HL-60/S4 treated with retinoic acid at 250 ng/mL for 4 days and 3 days (cell line): ENCODE measurements around the gene TP73.
"Not testable (repeated sequence)": the region's sequence is repeated elsewhere in the genome, so short reads cannot be mapped to it uniquely, and the experiment has no call there.

Experiments
- in situ Hi-C: fragments of 300-500 bp; cut with MboI; formaldehyde crosslinking; loops from 2 replicates; pipeline ENCODE4 v1.7.0; 2022; ENCODE audit warnings: low sequenced_read_pairs

TP73 gene

DNA sequence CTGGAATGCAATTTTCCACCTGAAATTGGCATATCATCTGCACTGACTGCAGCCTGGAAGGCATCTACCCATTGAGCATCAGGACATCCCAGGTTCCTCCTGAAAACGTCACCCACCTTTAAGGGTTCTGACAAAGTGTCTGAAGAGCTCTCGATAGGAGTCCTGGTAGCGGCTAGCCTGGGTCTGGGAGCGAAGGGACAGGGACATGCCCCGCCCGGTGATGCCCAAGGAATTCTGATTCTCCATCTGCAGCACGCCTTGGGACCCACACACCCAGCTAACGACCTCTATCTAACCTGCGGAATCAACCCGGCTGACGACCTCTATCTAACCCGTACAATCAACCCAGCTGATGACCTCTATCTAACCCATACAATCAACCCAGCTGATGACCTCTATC lies 86.6 kb downstream of the TP73 start:
- in situ Hi-C loops, result no loop called here

DNA sequence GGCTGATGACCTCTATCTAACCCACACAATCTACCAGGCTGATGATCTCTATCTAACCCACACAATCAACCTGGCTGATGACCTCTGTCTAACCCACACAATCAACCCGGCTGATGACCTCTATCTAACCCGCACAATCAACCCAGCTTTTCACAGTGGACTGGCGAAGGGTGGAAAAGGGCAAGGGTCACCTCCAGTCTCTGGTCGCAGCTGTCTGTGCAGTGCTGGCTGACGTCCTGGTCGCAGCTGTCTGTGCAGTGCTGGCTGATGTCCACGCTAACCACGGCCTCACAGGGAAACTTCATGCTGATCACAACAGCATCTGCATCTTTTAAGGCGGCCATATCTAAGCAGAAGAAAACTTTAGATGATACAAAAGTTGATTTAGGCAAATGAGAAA lies 87.7 kb downstream of the TP73 start:
- in situ Hi-C loops, result no loop called here

DNA sequence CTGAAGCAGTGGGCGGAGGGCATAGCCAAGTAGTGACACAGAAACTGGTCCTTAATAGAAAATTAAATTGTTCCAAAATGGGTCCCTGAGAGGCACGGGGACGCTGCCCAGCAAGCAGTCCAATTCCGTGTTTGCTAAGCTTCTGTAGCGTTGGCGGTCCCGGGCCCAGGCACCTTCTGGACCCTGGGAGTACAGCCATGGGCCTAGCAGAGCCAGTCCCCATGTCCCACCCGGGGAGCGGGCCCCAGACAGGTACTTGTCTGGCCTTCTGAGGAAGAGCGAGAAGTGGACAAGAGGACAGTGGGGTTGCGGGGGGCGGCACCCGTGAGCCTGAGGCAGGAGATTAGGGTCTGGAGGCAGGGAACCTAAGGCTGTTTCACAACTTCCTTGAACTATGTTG lies 88.4 kb downstream of the TP73 start:
- in situ Hi-C loops, result no loop called here

GRCh38 chr1:3741566-3742438 lies 89.5 kb downstream of the TP73 start:
- in situ Hi-C loops, result no loop called here

- in situ Hi-C loops, result no loop called here
These were observed 90.4 kb downstream of the TP73 start for GRCh38 chr1:3742439-3743298.

DNA sequence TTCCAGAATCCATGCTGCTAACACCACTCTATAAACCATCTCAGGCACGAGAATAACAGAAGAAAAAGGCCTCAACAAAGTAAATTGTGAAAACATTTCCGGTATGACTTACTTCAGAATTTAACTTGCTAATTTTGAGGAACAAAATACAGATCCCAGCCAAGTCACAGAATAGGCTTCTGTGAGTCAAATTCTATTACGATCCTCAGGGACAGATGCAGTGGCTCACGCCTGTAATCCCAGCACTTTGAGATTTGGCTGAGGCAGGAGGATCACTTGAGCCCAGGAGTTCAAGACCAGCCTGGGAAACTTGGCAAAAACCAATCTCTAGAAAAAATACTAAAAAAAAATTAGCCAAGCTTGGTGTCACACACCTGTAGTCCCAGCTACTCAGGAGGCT lies 91.1 kb downstream of the TP73 start:
- in situ Hi-C loops, result no loop called here

- in situ Hi-C loops, result no loop called here
These were observed 91.5 kb downstream of the TP73 start for GRCh38 chr1:3743826-3744225.

GRCh38 chr1:3744646-3745045 lies 92.3 kb downstream of the TP73 start:
- in situ Hi-C loops, result no loop called here

- in situ Hi-C loops, result no loop called here
These were observed 92.8 kb downstream of the TP73 start for GRCh38 chr1:3745071-3745470.

DNA sequence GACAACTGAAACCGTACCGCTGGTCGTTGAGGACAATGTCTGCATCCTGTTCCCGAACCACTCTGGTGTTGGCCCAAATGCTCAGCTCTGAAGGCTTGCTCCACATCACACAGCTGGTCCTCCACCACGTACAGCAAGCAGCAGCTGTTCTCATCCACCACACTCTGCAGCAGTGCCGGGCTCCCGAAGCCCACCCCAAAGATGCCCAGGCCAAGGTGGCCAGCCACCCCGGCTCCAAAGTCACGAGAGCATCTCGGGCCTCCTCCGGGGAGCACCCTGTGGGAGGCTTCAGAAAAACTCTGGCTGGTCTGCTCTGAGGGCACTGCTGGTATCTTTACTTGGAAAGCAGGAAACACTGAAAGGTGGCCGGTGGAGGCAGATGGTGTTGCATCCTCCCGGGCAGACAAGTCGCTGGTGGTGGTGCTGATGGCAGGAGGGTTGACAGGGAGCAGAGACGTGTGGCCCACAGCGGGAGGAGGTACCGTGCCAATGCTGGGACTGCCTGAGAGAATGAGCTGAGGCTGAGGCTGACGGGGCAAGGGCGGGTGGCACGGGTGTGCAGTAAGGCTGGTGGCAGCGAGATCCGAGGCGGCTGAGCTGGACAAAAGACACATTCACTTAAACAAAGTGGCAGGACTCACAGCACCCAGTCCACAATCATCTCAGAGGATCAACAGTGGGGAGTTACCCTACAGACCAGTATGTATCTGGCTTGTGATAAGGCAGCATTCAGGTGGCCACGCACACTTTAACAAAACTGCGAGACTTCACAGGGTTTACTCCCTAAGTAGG lies 93.5 kb downstream of the TP73 start:
- in situ Hi-C loops, result no loop called here

DNA sequence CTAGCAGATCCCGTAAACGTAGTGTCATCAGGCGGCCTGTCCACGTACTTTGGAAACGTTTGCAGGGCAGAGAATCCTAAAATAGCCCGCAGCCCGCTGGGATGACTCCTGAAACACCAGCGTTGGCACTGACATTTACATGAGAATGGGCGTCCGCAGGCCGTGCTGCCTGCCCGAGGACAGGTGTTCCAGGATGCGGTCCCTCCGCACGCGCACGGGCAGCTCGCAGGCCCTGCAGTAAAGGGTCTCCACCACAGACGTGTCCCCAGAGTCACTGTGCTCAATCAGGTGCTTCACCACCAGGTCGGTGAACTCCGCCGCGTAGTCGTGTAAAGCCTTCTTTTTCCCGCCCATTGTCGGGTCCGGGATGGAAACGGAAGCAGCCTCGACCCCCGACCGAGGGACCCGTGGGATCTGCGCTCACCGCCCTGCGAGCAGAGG lies 94.1 kb downstream of the TP73 start:
- in situ Hi-C loops, result no loop called here

GRCh38 chr1:3746830-3747521 lies 94.7 kb downstream of the TP73 start:
- in situ Hi-C loops, result no loop called here

GRCh38 chr1:3747522-3747848 lies 95.2 kb downstream of the TP73 start:
- in situ Hi-C loops, result no loop called here

- in situ Hi-C loops, result no loop called here
These were observed 95.6 kb downstream of the TP73 start for GRCh38 chr1:3747903-3748302.

- in situ Hi-C loops, result not testable (repeated sequence)
These were observed 96.1 kb downstream of the TP73 start for GRCh38 chr1:3748316-3748900.

DNA sequence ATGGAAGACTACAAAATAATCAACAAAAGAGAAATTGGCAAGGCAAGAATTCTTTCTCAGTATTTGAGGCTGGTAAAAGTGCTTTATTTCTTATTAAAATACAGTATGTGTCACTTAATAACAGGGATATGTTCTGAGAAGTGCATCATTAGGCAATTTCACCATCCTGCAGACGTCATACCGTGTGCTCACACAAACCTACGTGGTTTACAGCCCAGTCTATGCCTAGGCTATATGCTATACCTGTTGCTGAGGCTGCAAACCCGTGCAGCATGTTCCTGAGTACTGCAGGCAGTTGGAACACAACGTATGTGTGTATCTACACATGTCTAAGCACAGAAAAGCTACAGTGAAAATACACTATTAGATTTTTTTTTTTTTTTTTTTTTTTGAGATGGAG lies 97.2 kb downstream of the TP73 start:
- in situ Hi-C loops, result no loop called here

DNA sequence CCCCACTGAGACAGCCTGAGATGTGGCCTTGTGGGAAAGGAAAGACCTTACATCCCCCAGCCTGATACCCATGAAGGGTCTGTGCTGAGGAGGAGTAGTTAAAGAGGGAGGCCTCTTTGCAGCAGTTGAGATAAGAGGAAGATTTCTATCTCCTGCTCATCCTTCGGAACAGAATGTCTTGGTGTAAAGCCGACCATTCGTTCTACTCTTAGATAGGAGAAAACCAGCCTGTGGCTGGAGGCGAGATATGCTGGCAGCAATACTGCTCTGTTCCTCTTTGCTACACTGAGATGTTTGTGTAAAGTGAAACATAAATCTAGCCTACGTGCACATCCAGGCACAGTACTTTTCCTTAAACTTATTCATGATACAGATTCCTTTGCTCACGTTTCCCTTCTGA lies 98.4 kb downstream of the TP73 start:
- in situ Hi-C loops, result no loop called here

DNA sequence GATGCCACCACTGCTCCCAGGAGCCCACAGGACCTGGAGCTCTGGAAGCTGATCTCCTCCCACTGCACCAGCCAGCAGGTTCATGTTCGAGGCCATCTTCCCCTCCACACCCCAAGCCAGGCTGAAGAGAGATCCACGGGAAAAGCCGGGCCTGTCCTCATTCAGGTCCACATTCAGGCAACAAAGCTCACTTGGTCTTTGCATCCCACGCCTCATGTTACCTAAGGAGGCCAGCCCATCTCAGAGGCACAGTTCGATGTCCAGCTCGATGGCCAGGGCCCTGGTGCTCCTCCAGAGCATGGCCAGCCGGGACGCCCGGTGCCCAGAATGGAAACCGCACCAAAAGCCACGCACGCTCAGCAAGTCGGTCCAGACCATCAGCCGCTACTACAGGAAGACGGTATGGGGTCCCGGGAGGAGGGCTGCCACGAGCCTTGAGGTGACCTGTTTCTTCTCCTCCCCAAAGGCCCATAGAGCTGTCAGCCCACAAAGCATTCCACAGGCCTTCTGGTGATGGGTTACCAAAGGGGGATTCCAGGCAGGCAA lies 100.2 kb downstream of the TP73 start, which contains the start of gene CCDC27:
CCDC27 (plus strand) TSS at position 51 of the 546 bp plus-strand sequence; CDS start at position 83, 32 bp downstream.
- in situ Hi-C loops, result no loop called here

- in situ Hi-C loops, result no loop called here
These were observed 101.5 kb downstream of the TP73 start for GRCh38 chr1:3753656-3754454.
